Fibroblast of upper back skin (primary cell): ENCODE results near the gene TEKT1.
"Not testable (repeated sequence)": the region's sequence is repeated elsewhere in the genome, so short reads cannot be mapped to it uniquely, and the experiment has no call there.

Experiments used
- DNase-seq: peaks from one replicate; pipeline ENCODE4 v3.0.0-alpha.2; 2013

TEKT1 gene

DNA sequence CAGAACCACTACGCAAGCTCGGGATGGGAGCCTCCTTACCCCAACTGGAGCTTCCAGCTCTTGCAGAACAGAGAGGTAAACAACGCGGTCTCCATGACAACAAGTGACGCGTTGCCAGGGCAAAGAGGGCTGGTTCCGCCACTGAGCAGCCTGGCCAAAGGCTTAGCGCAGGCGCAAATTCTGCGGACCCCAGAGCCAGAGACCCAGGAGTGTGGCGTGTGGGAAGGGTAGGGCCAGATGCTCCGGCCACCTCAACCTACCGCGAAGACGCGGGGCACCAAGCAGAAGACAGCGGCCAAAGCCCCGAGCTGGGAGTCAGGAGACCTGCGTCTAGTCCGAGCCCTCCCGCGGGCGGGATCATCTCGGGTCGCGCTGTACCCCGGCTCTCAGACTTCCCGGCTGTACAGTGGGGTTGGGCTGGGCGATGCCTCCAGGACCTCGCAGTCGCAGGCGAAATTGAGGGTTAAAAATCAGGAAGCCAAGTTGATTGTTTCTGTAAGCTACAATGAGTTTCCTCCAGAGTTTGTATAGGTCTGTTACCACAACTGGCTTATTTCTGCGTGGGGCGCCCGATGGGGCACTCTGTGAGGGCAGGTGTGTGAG, at the start of gene TEKT1:
TSS of gene TEKT1 (minus strand) at position 69 of the 603 bp plus-strand sequence. CDS start 1,353 bp downstream, outside the sequence.
- DNase-seq, result peak; percentile 30

DNA sequence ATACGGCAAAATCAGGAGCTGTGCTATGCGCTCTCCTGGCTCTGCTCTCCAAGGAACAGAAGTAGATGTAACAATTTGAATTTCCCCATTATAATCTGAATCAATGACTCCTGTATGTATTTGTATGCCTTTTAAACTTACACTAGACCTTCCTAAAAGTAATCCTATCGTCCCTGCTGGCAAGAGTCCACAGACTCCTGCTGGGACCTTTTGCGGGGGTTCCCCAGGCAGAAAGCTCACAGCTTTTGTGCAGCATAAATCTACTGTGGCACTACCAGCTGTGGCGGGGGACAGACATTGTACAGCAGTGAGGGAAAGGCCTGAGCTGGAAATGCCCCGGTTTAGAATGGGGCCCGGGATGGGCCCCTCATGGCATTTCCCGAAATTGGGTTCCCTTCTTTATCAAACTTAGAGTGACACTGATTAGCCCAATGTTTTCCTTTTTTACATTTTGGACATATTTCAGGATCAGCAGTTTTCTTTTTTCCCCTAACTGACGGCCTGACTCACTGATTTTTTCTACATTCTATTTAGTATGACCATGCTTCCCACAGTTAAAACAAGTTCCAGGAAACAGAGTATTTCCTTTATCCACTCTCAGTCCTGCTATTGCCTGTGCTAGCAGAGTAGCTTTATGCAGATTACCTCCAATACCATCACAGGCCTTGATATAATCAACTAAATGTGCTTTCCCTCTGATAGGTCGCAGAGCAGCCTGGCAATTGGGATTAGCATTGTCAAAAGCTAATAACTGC, 47.9 kb upstream of the TEKT1 start:
- DNase-seq, result not testable (repeated sequence)

DNA sequence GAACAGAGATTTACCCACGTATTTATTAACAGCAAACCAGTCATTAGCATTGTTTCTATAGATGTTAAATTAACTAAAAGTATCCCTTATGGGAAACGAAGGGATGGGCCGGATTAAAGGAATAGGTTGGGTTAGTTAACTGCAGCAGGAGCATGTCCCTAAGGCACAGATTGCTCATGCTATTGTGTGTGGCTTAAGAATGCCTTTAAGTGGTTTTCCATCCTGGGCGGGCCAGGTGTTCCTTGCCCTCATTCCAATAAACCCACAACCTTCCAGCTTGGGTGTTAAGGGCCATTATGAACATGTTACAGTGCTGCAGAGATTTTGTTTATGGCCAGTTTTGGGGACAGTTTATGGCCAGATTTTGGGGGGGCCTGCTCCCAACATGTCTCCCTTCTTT, 43.7 kb upstream of the TEKT1 start:
- DNase-seq, result not testable (repeated sequence)

DNA sequence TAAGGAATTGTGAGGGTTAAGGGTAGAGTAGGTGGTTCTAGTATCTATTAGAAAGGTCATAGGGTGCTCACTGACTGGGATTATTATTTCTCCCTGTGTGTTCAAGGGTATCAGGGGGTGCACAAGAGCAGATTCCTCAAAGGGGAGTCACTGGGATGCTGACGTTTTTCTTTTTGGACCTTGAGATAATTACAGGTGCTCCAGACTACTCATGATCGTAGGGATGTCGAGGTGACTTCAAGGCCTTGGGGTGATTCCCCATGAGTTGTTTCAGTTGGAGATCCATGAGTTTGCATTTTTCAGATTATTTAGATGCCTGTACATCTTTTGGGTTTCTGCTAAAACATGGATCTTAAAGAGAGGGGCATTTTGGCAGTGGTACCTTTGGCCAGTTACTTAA, 41.4 kb upstream of the TEKT1 start:
- DNase-seq, result no peak

DNA sequence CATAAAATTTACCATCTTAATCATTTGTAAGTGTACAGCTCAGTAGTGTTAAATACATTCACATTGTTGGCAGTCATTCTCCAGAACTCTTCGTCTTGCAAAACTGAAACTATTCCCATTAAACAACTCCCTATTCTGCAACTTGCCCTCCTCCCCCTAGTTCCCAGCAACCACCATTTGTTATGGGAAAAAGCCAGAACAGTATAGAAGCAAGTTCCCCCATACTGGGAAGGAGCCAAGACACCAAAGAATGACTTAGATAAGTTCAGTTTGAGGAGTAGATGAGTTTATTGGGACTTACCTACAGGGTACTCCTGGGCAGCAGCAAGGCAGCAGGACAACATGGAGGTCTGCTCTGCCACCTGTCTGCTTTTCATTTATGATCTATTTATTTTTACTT, 39.3 kb upstream of the TEKT1 start:
- peak; percentile 13 for DNase-seq

DNA sequence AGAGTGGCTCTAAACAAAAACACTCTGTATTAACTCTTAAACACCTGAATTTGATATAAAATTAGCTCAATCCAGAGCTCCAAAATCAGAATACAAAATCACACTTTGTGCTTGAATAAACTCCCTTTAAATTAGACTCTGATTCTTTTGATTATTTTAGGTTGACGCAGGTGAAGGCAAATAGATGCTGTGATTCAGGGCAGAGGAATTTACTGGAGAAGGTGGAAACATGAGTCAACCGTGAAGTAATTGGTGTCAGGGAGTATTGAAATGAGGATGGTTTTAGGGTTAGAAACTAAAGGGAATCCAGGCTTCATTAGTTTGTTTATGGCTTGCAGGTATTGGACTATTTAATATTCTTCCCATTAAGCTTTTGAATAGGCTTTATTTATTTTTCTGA, 37.1 kb upstream of the TEKT1 start:
- DNase-seq, result no peak

DNA sequence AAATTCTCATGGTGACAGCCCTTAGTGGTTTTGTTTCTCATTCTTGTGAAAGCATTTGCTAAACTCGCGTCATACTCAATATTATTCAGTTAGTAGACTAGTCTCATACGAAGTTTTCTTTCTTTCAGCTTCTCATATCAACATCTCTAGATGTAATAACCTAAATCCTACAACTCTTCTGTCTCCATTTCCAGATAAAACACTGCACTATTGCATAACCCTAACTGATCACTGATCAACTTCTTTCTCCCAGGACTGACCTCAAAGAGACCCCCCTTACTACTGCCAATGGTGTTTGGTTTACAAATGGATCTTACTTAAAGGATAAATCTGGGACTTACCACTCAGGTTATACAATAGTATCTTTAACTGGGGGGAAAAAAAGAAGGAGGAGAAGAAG, 36.3 kb upstream of the TEKT1 start:
- no peak for DNase-seq

DNA sequence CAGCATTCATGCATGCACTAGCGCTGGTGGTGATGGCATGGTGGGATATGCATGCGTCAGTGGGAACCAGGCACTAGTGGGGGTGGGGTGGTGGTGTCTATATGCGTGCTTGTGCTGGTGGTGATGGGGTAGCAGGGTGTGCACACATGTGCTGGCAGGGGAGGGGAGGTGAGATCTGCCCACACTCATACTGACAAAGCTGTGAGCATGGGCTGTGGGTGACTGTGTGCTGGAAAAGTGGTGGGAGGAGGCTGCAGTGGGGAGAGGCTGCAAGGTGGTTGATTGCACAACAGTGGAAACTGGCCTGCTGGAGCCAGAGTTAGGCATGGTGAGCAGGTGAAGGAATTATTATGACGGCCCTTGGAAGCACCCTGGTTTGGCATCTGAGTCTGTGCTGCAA, 31.3 kb upstream of the TEKT1 start:
- no peak for DNase-seq

DNA sequence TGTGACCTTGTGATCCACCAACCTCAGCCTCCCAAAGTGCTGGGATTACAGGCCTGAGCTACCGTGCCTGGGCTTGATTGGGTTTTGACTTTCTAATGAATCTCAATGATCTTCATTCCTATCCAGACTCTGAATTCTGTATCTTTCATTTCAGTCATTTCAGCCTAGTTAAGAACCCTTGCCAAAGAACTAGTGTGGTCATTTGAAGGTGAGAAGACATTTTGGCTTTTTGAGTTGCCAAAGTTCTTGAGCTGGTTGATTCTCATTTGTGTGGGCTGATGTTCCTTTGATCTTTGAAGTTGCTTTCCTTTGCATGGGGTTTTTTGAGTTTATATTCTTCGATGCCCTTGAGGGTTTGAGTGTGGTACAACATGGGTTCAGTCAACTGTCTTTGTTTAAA, 30.6 kb upstream of the TEKT1 start:
- DNase-seq, result no peak

DNA sequence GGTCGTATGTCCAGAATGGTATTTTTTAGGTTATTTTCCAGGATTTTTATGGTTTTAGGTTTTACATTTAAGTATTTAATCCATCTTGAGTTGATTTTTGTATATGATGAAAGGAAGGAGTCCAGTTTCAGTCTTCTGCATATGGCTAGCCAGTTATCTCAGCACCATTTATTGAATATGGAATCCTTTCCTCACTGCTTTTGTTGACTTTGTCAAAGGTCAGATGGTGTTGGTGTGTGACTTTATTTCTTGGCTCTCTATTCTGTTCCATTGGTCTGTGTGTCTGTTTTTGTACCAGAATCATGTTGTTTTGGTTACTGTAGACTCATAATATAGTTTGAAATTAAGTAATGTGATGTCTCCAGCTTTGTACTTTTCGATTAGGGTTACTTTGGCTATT, 26.4 kb upstream of the TEKT1 start:
- no peak for DNase-seq

DNA sequence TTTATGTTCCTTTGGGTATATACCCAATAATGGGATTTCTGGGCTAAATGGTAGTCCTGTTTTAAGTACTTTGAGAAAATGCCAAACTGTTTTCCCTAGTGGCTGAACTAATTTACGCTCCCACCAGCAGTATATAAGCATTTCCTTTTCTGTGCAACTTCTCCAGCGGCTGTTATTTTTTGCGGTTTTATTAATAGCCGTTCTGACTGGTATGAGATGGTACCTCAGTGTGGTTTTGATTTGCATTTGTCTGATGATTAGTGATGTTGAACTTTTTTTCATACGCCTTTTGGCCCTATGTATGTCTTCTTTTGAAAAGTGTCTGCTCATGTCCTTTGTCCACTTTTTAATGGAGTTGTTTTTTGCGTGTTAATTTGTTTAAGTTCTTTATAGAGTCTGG, 25.8 kb upstream of the TEKT1 start:
- DNase-seq, result no peak

DNA sequence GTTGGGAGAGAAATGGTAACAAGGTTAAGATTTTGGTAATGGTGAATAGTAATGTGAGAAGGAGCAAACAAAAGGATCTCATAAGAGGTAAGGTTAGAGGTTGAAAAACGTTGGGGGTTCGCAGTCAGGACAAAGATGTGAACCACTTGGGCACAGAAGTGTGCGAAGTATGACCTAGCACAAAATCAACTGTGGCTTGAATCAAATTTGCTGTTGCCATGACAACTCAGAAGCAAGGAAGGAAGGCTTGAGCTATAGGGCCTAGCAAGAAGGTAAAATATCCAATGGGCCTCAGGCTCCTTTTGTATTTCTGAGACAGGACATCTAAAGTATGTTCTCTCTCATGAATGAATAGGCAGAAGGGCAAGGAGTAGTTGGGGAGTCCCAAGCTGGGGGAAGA, 24.5 kb upstream of the TEKT1 start:
- DNase-seq, result no peak

DNA sequence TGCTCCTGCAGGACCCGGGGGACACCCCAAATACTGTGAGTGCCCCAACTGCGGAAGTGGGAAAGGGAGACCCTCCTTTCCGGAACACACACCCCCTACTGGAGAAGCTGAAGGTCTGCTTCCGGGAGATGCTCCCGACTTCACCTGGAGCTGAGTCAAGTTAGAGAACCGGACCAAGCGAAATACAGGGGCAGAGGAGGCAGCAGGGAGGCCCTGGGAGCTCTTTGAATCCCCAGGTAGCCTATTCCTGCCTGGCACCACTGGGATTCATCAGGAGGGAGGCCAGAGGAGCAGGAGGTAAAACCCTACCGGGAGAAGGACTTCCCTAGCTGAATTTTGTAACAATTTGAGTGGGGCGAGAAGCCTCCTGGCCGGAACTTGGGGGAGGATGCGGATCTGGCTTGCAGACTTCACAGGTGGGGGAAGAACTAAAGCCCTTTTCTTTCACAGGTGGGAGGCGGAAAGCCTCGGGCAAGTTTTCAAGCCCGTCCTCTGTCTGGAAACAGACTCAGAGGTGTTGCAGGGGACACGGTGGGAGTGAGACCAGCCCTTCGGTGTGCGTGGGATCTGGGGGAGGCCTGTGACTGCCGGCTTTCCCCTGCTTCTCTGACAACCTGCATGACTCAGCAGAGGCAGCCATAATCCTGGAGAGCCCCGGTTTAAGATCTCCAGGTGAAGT, 22.4 kb upstream of the TEKT1 start:
- DNase-seq, result no peak

DNA sequence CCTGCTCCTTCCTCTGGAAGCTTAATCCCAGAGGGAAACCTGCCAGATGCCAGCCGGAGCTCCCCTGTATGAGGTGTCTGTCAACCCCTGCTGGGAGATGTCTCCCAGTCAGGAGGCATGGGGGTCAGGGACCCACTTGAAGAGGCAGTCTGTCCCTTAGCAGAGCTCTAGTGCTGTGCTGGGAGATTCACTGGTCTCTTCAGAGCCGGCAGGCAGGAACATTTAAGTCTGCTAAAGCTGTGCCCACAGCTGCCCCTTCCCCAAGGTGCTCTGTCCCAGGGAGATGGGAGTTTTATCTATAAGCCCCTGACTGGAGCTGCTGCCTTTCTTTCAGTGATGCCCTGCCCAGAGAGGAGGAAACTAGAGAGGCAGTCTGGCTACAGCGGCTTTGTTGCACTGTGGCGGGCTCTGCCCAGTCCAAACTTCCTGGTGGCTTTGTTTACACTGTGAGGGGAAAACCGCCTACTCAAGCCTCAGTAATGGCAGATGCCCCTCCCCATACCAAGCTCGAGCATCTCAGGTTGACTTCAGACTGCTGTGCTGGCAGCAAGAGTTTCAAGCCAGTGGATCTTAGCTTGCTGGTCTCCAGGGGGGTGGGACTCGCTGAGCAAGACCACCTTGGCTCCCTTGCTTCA, 17.1 kb upstream of the TEKT1 start:
- not testable (repeated sequence) for DNase-seq

DNA sequence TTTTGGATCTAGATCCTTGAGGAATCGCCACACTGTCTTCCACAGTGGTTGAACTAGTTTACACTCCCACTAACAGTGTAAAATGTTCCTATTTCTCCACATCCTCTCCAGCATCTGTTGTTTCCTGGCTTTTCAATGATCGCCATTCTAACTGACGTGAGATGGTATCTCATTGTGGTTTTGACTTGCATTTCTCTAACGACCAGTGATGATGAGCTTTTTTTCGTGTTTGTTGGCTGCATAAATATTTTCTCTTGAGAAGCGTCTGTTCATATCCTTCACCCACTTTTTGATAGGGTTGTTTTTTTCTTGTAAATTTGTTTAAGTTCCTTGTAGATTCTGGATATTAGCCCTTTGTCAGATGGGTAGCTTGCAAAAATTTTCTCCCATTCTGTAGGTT, 14.6 kb upstream of the TEKT1 start:
- not testable (repeated sequence) for DNase-seq

DNA sequence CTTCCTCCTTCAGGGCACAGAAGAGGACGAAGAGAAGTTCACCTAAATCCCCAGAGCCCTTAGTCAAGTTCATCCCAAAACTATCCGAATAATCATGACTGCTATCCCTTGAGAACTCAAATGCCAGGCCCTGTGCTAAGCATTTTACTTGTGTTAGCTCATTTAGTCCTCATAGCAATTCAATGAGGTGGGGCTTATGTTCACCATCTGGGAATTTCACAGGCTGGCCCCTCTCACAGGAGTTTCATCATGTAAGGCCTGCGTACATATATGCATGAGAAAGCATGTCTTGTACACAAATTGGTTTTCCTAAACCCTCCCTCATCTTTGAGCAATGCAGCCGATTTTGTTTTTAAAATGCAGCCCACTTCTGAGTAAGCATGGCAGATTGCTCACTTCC, 12.9 kb upstream of the TEKT1 start:
- peak; percentile 30 for DNase-seq

DNA sequence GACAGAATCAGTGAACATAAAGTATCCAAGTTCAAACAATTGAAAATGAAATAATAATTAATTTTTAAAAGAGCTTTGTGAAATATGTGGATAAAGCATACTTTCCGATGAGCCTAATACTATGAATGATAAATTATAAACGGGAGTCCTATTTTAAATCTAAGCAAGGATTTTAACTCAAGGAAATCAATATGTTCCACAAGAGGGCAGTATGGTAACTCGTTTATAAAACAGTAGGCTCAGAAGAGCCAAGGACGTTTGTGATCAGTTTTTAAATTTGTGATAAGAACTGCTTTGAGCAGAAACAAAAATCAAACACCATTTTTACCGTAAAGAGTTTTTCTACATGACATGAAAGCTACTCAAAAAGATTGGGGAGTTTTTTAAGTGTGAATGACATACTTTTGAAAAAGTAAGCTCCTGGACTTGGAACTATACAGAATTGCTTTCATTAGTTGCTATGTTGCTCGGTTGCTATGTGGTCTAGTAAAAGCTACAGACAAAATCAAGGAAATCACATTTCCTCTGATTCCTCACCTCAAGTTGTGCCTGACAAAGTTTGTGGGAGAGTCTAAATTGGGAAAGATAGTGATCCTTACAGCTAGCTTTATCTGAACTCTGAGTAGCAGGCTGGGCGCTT, 11.8 kb upstream of the TEKT1 start:
- DNase-seq, result peak; percentile 43

DNA sequence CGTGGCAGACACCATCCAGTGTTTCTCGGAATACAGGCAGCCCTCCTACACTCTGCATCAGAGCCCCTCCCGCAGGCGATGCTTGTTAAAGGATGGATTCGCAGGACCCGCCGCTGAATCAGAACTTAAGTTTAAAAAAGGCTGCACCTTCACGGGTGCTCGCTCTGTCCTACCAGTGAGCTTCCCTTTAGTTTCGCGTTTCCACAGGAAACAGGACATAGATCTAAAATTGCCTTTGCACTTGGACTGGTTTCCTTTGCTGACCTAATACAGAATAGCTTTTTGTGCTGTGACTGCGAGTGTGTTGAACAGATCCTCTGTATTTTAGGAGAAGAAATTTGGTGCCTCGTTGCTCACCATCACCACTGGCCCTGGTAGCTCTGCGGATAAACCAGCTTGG, 10.2 kb upstream of the TEKT1 start:
- DNase-seq, result not testable (repeated sequence)

DNA sequence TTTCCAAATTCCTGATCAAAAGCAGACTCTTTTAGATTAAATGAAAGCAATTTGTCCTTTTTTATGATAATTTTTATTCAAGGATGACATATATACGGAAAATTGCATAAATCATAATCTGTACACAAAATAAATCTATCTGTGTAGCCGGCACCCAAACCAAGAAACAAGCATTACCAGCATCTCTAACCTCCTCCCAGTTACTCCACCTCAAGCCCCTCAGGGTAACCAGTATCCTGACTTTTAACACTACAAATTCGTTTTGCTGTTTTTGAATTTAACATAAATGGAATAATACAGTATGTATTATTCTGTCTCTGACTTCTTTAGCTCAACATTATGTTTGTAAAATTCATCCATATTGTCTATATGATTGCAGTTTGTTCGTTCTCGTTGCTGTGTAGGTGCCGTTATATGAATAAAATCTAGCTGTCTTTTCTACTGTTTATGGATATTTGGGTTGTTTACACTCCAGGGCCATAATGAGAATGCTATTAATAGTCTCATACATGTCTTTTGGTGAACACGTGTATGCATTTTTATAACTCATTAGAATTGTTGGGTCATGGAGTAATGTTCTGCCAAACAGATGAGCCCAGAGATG, 1.0 kb downstream of the TEKT1 start:
- DNase-seq, result no peak

DNA sequence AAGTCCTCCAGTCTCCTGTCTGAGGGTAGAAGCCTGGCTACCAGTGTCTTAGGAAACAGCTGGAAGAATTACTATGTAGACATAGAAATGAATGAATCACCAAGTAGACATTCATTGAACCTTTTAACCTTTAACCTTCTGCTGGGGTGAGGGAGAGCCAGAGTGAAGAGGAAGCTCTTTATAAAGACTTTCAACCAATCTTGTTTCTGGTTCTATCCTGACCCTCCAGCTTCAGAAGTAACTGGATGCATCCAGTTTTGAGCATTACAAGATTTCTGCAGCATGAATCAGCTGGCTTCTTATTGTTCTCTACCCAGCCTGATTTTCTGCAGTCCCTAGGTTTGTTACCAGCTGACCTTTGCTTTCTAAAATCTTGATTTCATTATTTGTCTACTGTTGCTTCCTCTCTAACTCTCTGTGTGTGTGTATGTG, 8.5 kb downstream of the TEKT1 start:
- DNase-seq, result peak; percentile 60

DNA sequence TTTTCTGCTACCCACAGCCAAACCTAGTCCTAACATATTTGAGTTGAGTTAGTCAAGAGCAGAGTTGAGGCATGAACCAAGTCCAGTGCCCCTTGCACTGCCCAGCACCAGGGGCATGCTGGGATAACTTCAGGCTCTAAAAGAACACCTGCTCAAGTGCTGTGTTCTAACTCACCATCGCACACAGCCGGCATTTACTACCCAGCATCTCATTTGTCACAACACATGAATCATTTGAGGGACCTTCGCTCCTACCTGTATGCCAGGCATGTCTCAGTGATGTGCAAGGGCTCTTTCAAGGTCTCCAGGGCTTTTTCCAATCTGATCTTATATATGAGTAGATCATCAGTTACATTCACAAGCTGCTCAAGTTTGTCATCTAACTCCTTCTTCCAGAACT, 12.6 kb downstream of the TEKT1 start:
- no peak for DNase-seq

DNA sequence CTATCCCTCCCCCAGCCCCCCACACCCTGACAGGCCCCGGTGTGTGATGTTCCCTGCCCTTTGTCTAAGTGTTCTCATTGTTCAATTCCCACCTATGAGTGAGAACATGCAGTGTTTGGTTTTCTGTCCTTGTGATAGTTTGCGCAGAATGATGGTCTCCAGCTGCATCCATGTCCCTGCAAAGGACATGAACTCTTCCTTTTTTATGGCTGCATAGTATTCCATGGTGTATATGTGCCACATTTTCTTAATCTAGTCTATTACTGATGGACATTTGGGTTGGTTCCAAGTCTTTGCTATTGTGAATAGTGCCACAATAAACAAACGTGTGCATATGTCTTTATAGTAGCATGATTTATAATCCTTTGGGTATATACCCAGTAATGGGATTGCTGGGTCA, 15.2 kb downstream of the TEKT1 start:
- DNase-seq, result not testable (repeated sequence)

DNA sequence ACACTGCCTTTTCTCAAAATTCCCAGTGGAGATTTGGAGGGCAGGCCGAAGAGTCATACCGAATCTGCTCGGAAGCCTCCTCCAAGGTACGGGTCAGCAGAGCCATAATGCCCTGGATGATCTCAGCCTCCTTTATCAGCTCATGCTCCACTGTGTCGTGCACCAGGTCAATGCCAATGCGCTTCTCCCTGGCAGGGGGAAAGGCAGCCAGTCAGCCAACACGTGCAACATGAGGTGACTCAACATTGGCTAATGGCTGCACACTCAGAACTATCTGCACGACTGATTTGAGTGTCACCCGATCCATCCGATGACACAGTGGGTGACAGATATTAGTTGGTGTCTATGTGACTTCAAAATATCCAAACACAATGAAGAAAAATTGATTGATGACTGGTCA, 15.8 kb downstream of the TEKT1 start:
- no peak for DNase-seq
